Measurements from ENCODE around the gene STAM.

STAM gene

GRCh38 chr10:17683541-17683940 is 39.6 kb downstream of the STAM start:
- Histone ChIP-seq H3K4me3 (ENCODE audit: low read length) (no peak overlapping the region), H3K27ac (ENCODE audit: low read length) (no peak overlapping the region), H4K20me1 (ENCODE audit: insufficient read depth, low read length) (no peaks in the 10 kb centered on the region), H3K79me2 (ENCODE audit: low read length) (peaks cover 52% of the 10 kb centered on the region), H3K36me3 (replicated peaks; ENCODE audit: insufficient read depth, low read length) (no peaks in the 10 kb centered on the region), H3K9me2 (replicated peaks; ENCODE audit: insufficient read depth, low read length) (no peaks in the 10 kb centered on the region), H3K4me2 (ENCODE audit: low read depth, low read length) (no peak overlapping the region), H3K4me1 (ENCODE audit: low read length) (peaks cover 5% of the 10 kb centered on the region; the same call in 1 of the 2 replicates), H3K9me3 (replicated peaks; ENCODE audit: insufficient read depth, low read length) (no peaks in the 10 kb centered on the region), H3K9ac (ENCODE audit: low read length) (no peak overlapping the region), H3K27me3 (replicated peaks; ENCODE audit: insufficient read depth, low read length) (no peaks in the 10 kb centered on the region), H2AFZ (ENCODE audit: low read length) (no peak overlapping the region), H3F3A (ENCODE audit: insufficient read depth, low read length) (no peaks in the 10 kb centered on the region)
- DNase-seq: no peak
- TF ChIP-seq EZH2 (optimal IDR thresholded peaks at IDR 0.05; ENCODE audit: low read depth, low read length) (no peak), CTCF (IDR thresholded peaks at IDR 0.05; ENCODE audit: low read length) (no peak), EZH2phosphoT487 (IDR thresholded peaks at IDR 0.05; ENCODE audit: low read length) (no peak)

- no peaks in the 10 kb centered on the region for H3K9me2 ChIP-seq (replicated peaks; ENCODE audit: insufficient read depth, low read length)
- H2AFZ ChIP-seq (ENCODE audit: low read length): no peak overlapping the region
- no peak overlapping the region for H3K4me3 ChIP-seq (ENCODE audit: low read length)
- peaks cover 5% of the 10 kb centered on the region; the same call in 1 of the 2 replicates for H3K4me1 ChIP-seq (ENCODE audit: low read length)
- H3K27me3 ChIP-seq (replicated peaks; ENCODE audit: insufficient read depth, low read length): no peaks in the 10 kb centered on the region
- no peak overlapping the region for H3K9ac ChIP-seq (ENCODE audit: low read length)
- no peaks in the 10 kb centered on the region for H3K36me3 ChIP-seq (replicated peaks; ENCODE audit: insufficient read depth, low read length)
- H3K9me3 ChIP-seq (replicated peaks; ENCODE audit: insufficient read depth, low read length): no peaks in the 10 kb centered on the region
- no peak for DNase-seq
- TF ChIP-seq EZH2 (optimal IDR thresholded peaks at IDR 0.05; ENCODE audit: low read depth, low read length) (no peak), CTCF (IDR thresholded peaks at IDR 0.05; ENCODE audit: low read length) (no peak)
- peaks cover 42% of the 10 kb centered on the region for H3K79me2 ChIP-seq (ENCODE audit: low read length)
- H3K27ac ChIP-seq (ENCODE audit: low read length): no peak overlapping the region
- H4K20me1 ChIP-seq (ENCODE audit: insufficient read depth, low read length): no peaks in the 10 kb centered on the region
- H3K4me2 ChIP-seq (ENCODE audit: low read depth, low read length): no peak overlapping the region
- no peaks in the 10 kb centered on the region for H3F3A ChIP-seq (ENCODE audit: insufficient read depth, low read length)
Observed at GRCh38 chr10:17684537-17684936, 40.6 kb downstream of the STAM start.

GRCh38 chr10:17685233-17685840 is 41.4 kb downstream of the STAM start:
- Histone ChIP-seq H3K4me3 (ENCODE audit: low read length) (no peak overlapping the region), H3K4me2 (ENCODE audit: low read depth, low read length) (no peak overlapping the region), H3K9me3 (replicated peaks; ENCODE audit: insufficient read depth, low read length) (no peaks in the 10 kb centered on the region), H3K4me1 (ENCODE audit: low read length) (peaks cover 5% of the 10 kb centered on the region; the same call in 1 of the 2 replicates), H3K79me2 (ENCODE audit: low read length) (peaks cover 34% of the 10 kb centered on the region), H3K9me2 (replicated peaks; ENCODE audit: insufficient read depth, low read length) (no peaks in the 10 kb centered on the region), H3K27ac (ENCODE audit: low read length) (no peak overlapping the region), H4K20me1 (ENCODE audit: insufficient read depth, low read length) (no peaks in the 10 kb centered on the region), H3F3A (ENCODE audit: insufficient read depth, low read length) (no peaks in the 10 kb centered on the region), H3K27me3 (replicated peaks; ENCODE audit: insufficient read depth, low read length) (no peaks in the 10 kb centered on the region), H3K36me3 (replicated peaks; ENCODE audit: insufficient read depth, low read length) (no peaks in the 10 kb centered on the region), H3K9ac (ENCODE audit: low read length) (no peak overlapping the region), H2AFZ (ENCODE audit: low read length) (no peak overlapping the region)
- TF ChIP-seq EZH2 (optimal IDR thresholded peaks at IDR 0.05; ENCODE audit: low read depth, low read length) (no peak), EZH2phosphoT487 (IDR thresholded peaks at IDR 0.05; ENCODE audit: low read length) (no peak), CTCF (IDR thresholded peaks at IDR 0.05; ENCODE audit: low read length) (no peak)
- DNase-seq: no peak

Measured in MM.1S (cell line).